ENCODE results near the gene PRKAR2B. TPM values are rescaled to one million over a fixed set of nuclear protein-coding genes. Genes with fewer than 3 reads are reported as not detected.

PRKAR2B gene
- total RNA-seq, 1 donor from 2014 or later: 14.6 TPM

GRCh38 chr7:107001490-107001889, 43.0 kb upstream of the PRKAR2B start:
- no peak for TF ChIP-seq CTCF (IDR thresholded peaks at IDR 0.05; ENCODE audit: partially characterized antibody, unreplicated experiment)
- Mint-ChIP-seq H3K27ac (ENCODE audit: unreplicated experiment) (no peak overlapping the region), H3K9me3 (ENCODE audit: unreplicated experiment) (no peaks in the 10 kb centered on the region), H3K4me1 (ENCODE audit: low read depth, unreplicated experiment) (no peaks in the 10 kb centered on the region), H3K27me3 (ENCODE audit: unreplicated experiment) (no peaks in the 10 kb centered on the region), H3K36me3 (ENCODE audit: unreplicated experiment) (no peaks in the 10 kb centered on the region), H3K4me3 (ENCODE audit: unreplicated experiment) (no peak overlapping the region)
- no peak for DNase-seq

- H3K4me1 Mint-ChIP-seq (ENCODE audit: low read depth, unreplicated experiment): no peaks in the 10 kb centered on the region
- no peaks in the 10 kb centered on the region for H3K36me3 Mint-ChIP-seq (ENCODE audit: unreplicated experiment)
- H3K4me3 Mint-ChIP-seq (ENCODE audit: unreplicated experiment): no peak overlapping the region
Measured at GRCh38 chr7:107002126-107002525, 42.4 kb upstream of the PRKAR2B start.

GRCh38 chr7:107002529-107002998, 41.9 kb upstream of the PRKAR2B start:
- H3K9me3 Mint-ChIP-seq (ENCODE audit: unreplicated experiment): no peaks in the 10 kb centered on the region
- H3K27ac Mint-ChIP-seq (ENCODE audit: unreplicated experiment): no peak overlapping the region
- no peak for TF ChIP-seq CTCF (IDR thresholded peaks at IDR 0.05; ENCODE audit: partially characterized antibody, unreplicated experiment)
- H3K27me3 Mint-ChIP-seq (ENCODE audit: unreplicated experiment): no peaks in the 10 kb centered on the region
- H3K4me3 Mint-ChIP-seq (ENCODE audit: unreplicated experiment): no peak overlapping the region
- H3K36me3 Mint-ChIP-seq (ENCODE audit: unreplicated experiment): no peaks in the 10 kb centered on the region
- H3K4me1 Mint-ChIP-seq (ENCODE audit: low read depth, unreplicated experiment): no peaks in the 10 kb centered on the region
- DNase-seq: no peak

More at GRCh38 chr7:107002126-107002525, 42.4 kb upstream of the PRKAR2B start:
- Mint-ChIP-seq H3K27ac (ENCODE audit: unreplicated experiment) (no peak overlapping the region), H3K9me3 (ENCODE audit: unreplicated experiment) (no peaks in the 10 kb centered on the region), H3K27me3 (ENCODE audit: unreplicated experiment) (no peaks in the 10 kb centered on the region)
- DNase-seq: no peak
- no peak for TF ChIP-seq CTCF (IDR thresholded peaks at IDR 0.05; ENCODE audit: partially characterized antibody, unreplicated experiment)

- H3K36me3 Mint-ChIP-seq (ENCODE audit: unreplicated experiment): no peaks in the 10 kb centered on the region
- no peak for DNase-seq
- no peak overlapping the region for H3K4me3 Mint-ChIP-seq (ENCODE audit: unreplicated experiment)
- H3K27me3 Mint-ChIP-seq (ENCODE audit: unreplicated experiment): no peaks in the 10 kb centered on the region
- no peaks in the 10 kb centered on the region for H3K9me3 Mint-ChIP-seq (ENCODE audit: unreplicated experiment)
- no peak for TF ChIP-seq CTCF (IDR thresholded peaks at IDR 0.05; ENCODE audit: partially characterized antibody, unreplicated experiment)
- no peaks in the 10 kb centered on the region for H3K4me1 Mint-ChIP-seq (ENCODE audit: low read depth, unreplicated experiment)
- no peak overlapping the region for H3K27ac Mint-ChIP-seq (ENCODE audit: unreplicated experiment)
Measured at GRCh38 chr7:107007007-107007891, 37.3 kb upstream of the PRKAR2B start.

- Mint-ChIP-seq H3K36me3 (ENCODE audit: unreplicated experiment) (no peaks in the 10 kb centered on the region), H3K4me3 (ENCODE audit: unreplicated experiment) (no peak overlapping the region), H3K27me3 (ENCODE audit: unreplicated experiment) (no peaks in the 10 kb centered on the region), H3K27ac (ENCODE audit: unreplicated experiment) (no peak overlapping the region), H3K9me3 (ENCODE audit: unreplicated experiment) (no peaks in the 10 kb centered on the region), H3K4me1 (ENCODE audit: low read depth, unreplicated experiment) (no peaks in the 10 kb centered on the region)
- no peak for TF ChIP-seq CTCF (IDR thresholded peaks at IDR 0.05; ENCODE audit: partially characterized antibody, unreplicated experiment)
- no peak for DNase-seq
Measured at GRCh38 chr7:107007892-107008287, 36.6 kb upstream of the PRKAR2B start.
